Measurements from ENCODE around the gene EP400.

EP400 gene

DNA sequence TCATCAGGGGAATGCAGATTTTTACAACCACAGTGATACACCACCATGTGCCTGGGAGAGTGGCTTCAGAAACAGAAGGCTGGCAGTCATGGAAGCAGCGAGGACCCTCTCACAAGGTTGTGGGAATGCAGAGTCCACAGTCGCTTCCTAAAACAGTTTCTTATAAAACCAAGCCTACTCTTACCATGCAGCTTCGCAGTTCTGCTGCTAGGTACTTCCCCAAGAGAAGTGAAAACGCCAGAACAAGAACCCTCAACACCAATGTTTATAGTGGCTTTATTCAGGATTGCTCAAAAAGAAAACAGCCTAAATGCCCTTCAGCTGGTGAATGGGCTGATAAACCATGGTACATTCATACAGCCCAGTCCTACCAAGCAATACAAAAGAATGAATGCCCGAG, 107.2 kb downstream of the EP400 start:
- Histone ChIP-seq H3K27ac (ENCODE audit: low read length) (peak overlapping the region; percentile 19), H3K4me1 (ENCODE audit: low read length) (peaks cover 21% of the 10 kb centered on the region), H3K79me2 (ENCODE audit: low read length) (no peaks in the 10 kb centered on the region), H3K4me3 (ENCODE audit: low read length) (no peak overlapping the region), H3K27me3 (ENCODE audit: low read depth, low read length) (no peaks in the 10 kb centered on the region), H2AFZ (ENCODE audit: low read depth, low read length) (no peak overlapping the region), H3K9me3 (ENCODE audit: insufficient read depth, low read length) (no peaks in the 10 kb centered on the region), H3K36me3 (replicated peaks; ENCODE audit: low read depth, low read length) (peaks cover 45% of the 10 kb centered on the region), H3K4me2 (ENCODE audit: low read length) (peak overlapping the region; percentile 36), H4K20me1 (ENCODE audit: insufficient read depth, low read length) (peaks cover 28% of the 10 kb centered on the region), H3K9ac (ENCODE audit: low read length) (no peak overlapping the region)
- TF ChIP-seq EZH2phosphoT487 (IDR thresholded peaks at IDR 0.05; ENCODE audit: low read depth) (no peak), CTCF (IDR thresholded peaks at IDR 0.05; ENCODE audit: low read depth, low read length) (no peak)

DNA sequence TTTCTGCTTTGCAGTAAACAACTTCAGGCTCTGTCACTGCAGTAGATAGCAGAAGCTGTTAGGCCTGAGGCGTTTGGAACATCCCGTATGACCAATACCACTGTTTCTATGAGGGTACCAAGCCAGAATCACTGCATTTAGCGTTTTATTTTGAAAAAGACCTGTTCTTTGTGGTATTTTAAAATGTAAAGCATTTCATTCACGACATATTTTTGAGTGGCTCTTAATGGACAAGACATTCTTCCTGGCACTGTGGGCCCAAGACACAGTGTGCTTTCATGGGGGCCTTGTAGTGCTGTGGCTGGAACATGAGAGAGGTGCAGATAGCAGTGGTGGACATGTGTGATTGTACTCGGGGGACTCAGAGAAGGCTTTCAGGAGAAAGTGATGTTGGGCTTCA, 107.9 kb downstream of the EP400 start:
- H3K36me3 ChIP-seq (replicated peaks; ENCODE audit: low read depth, low read length), result peaks cover 45% of the 10 kb centered on the region
- H3K9me3 ChIP-seq (ENCODE audit: insufficient read depth, low read length), result no peaks in the 10 kb centered on the region
- no peak for TF ChIP-seq CTCF (IDR thresholded peaks at IDR 0.05; ENCODE audit: low read depth, low read length)
- no peak for TF ChIP-seq EZH2phosphoT487 (IDR thresholded peaks at IDR 0.05; ENCODE audit: low read depth)
- H3K4me1 ChIP-seq (ENCODE audit: low read length), result peaks cover 21% of the 10 kb centered on the region
- H2AFZ ChIP-seq (ENCODE audit: low read depth, low read length), result no peak overlapping the region
- no peak overlapping the region for H3K27ac ChIP-seq (ENCODE audit: low read length)
- H4K20me1 ChIP-seq (ENCODE audit: insufficient read depth, low read length), result peaks cover 28% of the 10 kb centered on the region
- no peak overlapping the region for H3K9ac ChIP-seq (ENCODE audit: low read length)
- H3K79me2 ChIP-seq (ENCODE audit: low read length), result no peaks in the 10 kb centered on the region
- H3K4me2 ChIP-seq (ENCODE audit: low read length), result no peak overlapping the region
- H3K4me3 ChIP-seq (ENCODE audit: low read length), result no peak overlapping the region
- no peaks in the 10 kb centered on the region for H3K27me3 ChIP-seq (ENCODE audit: low read depth, low read length)

- no peaks in the 10 kb centered on the region for H3K27me3 ChIP-seq (ENCODE audit: low read depth, low read length)
- H3K79me2 ChIP-seq (ENCODE audit: low read length), result no peaks in the 10 kb centered on the region
- H2AFZ ChIP-seq (ENCODE audit: low read depth, low read length), result no peak overlapping the region
- H3K9ac ChIP-seq (ENCODE audit: low read length), result no peak overlapping the region
- H3K36me3 ChIP-seq (replicated peaks; ENCODE audit: low read depth, low read length), result peaks cover 45% of the 10 kb centered on the region
- H3K4me2 ChIP-seq (ENCODE audit: low read length), result no peak overlapping the region
- no peak overlapping the region for H3K27ac ChIP-seq (ENCODE audit: low read length)
- H3K9me3 ChIP-seq (ENCODE audit: insufficient read depth, low read length), result no peaks in the 10 kb centered on the region
- TF ChIP-seq EZH2phosphoT487 (IDR thresholded peaks at IDR 0.05; ENCODE audit: low read depth) (no peak), CTCF (IDR thresholded peaks at IDR 0.05; ENCODE audit: low read depth, low read length) (no peak)
- H3K4me3 ChIP-seq (ENCODE audit: low read length), result no peak overlapping the region
- H4K20me1 ChIP-seq (ENCODE audit: insufficient read depth, low read length), result peaks cover 45% of the 10 kb centered on the region
- peaks cover 46% of the 10 kb centered on the region for H3K4me1 ChIP-seq (ENCODE audit: low read length)
Observed at GRCh38 chr12:132061197-132061596, 111.5 kb downstream of the EP400 start.

- Histone ChIP-seq H4K20me1 (ENCODE audit: insufficient read depth, low read length) (peaks cover 43% of the 10 kb centered on the region), H3K27me3 (ENCODE audit: low read depth, low read length) (no peaks in the 10 kb centered on the region), H3K9ac (ENCODE audit: low read length) (no peak overlapping the region), H3K4me2 (ENCODE audit: low read length) (no peak overlapping the region), H3K4me3 (ENCODE audit: low read length) (no peak overlapping the region), H3K9me3 (ENCODE audit: insufficient read depth, low read length) (no peaks in the 10 kb centered on the region), H3K79me2 (ENCODE audit: low read length) (no peaks in the 10 kb centered on the region), H2AFZ (ENCODE audit: low read depth, low read length) (no peak overlapping the region), H3K4me1 (ENCODE audit: low read length) (peaks cover 46% of the 10 kb centered on the region), H3K27ac (ENCODE audit: low read length) (no peak overlapping the region), H3K36me3 (replicated peaks; ENCODE audit: low read depth, low read length) (peaks cover 43% of the 10 kb centered on the region)
- TF ChIP-seq EZH2phosphoT487 (IDR thresholded peaks at IDR 0.05; ENCODE audit: low read depth), result no peak
- no peak for TF ChIP-seq CTCF (IDR thresholded peaks at IDR 0.05; ENCODE audit: low read depth, low read length)
Observed at GRCh38 chr12:132061641-132062430, 112.1 kb downstream of the EP400 start.

Data from OCI-LY3 (cell line).